GM21717 (cell line): ENCODE data around the gene MAST2.
A peak's percentile ranks its signal among the peaks of the same experiment; 100 is the strongest.
"Not testable (repeated sequence)": the region's sequence is repeated elsewhere in the genome, so short reads cannot be mapped to it uniquely, and the experiment has no call there.

Experiments used
- ATAC-seq: cut with Tn5 transposase; IDR thresholded peaks from one replicate; pipeline ENCODE4 v1.9.1; 2021; ENCODE audit warnings: mild to moderate bottlenecking, moderate library complexity; ENCODE audit not compliant: unreplicated experiment

Gene MAST2

GRCh38 chr1:46056325-46056724 lies 252.9 kb downstream of the MAST2 start:
- no peak for ATAC-seq

GRCh38 chr1:46057215-46057614 lies 253.8 kb downstream of the MAST2 start:
- ATAC-seq = not testable (repeated sequence)

GRCh38 chr1:46057781-46058180 lies 254.4 kb downstream of the MAST2 start:
- ATAC-seq = no peak

- no peak for ATAC-seq
Measured at GRCh38 chr1:46058936-46059335, 255.5 kb downstream of the MAST2 start.

- ATAC-seq = no peak
Measured at GRCh38 chr1:46061146-46061545, 257.7 kb downstream of the MAST2 start.

- peak; percentile 38 for ATAC-seq
Measured at GRCh38 chr1:46062651-46063319, 259.4 kb downstream of the MAST2 start.

- no peak for ATAC-seq
Measured at GRCh38 chr1:46064708-46065107, 261.3 kb downstream of the MAST2 start.

- no peak for ATAC-seq
Measured at GRCh38 chr1:46065405-46065804, 262.0 kb downstream of the MAST2 start.

GRCh38 chr1:46067652-46068051 lies 264.2 kb downstream of the MAST2 start:
- no peak for ATAC-seq

- no peak for ATAC-seq
Measured at GRCh38 chr1:46068525-46068924, 265.1 kb downstream of the MAST2 start.

GRCh38 chr1:46070164-46070814 lies 266.9 kb downstream of the MAST2 start:
- ATAC-seq = no peak

GRCh38 chr1:46072975-46073374 lies 269.6 kb downstream of the MAST2 start:
- ATAC-seq = no peak

GRCh38 chr1:46076343-46076742 lies 272.9 kb downstream of the MAST2 start:
- no peak for ATAC-seq

GRCh38 chr1:46077644-46078043 lies 274.2 kb downstream of the MAST2 start:
- no peak for ATAC-seq

- no peak for ATAC-seq
Measured at GRCh38 chr1:46080257-46080656, 276.8 kb downstream of the MAST2 start.

GRCh38 chr1:46081206-46081605 lies 277.8 kb downstream of the MAST2 start:
- ATAC-seq = no peak

- no peak for ATAC-seq
Measured at GRCh38 chr1:46081619-46082018, 278.2 kb downstream of the MAST2 start.

GRCh38 chr1:46083579-46083978 lies 280.2 kb downstream of the MAST2 start:
- ATAC-seq = no peak

GRCh38 chr1:46084553-46085451 lies 281.4 kb downstream of the MAST2 start:
- ATAC-seq = no peak
